BE2C (cell line): ENCODE measurements around the gene IGFBP7. TPM values are rescaled to one million over a fixed set of nuclear protein-coding genes. Genes with fewer than 3 reads are reported as not detected.

Source experiments
- DNase-seq: peaks from one replicate; pipeline ENCODE4 v3.0.0-alpha.2; 2020
- H3K27me3 ChIP-seq: fragments of 250-450 bp; sonication (Bioruptor Pico); 2 replicates; pipeline ENCODE4 v1.5.1; 2020; ENCODE audit warnings: mild to moderate bottlenecking
- H3K36me3 ChIP-seq: fragments of 250-450 bp; sonication (Bioruptor Pico); 2 replicates; pipeline ENCODE4 v1.5.1; 2020; ENCODE audit warnings: mild to moderate bottlenecking
- H3K4me1 ChIP-seq: fragments of 250-450 bp; sonication (Bioruptor Pico); 2 replicates; pipeline ENCODE4 v1.5.1; 2020
- H3K4me3 ChIP-seq: 2 replicates; pipeline ENCODE4 v1.5.1; 2011; ENCODE audit warnings: low read depth, low read length
- H3K9me3 ChIP-seq: fragments of 250-450 bp; sonication (Bioruptor Pico); 2 replicates; pipeline ENCODE4 v1.5.1; 2020
- polyA plus RNA-seq: library from polyadenylated mRNA; unstranded; fragments of >200 nt; gene quantifications from one replicate; pipeline ENCODE4 v1.2.1, GENCODE V29; 2012; ENCODE audit warnings: low read depth, missing spikeins; ENCODE audit not compliant: insufficient read length, insufficient read depth
- TF ChIP-seq, protein P1 (sequence below): IDR thresholded peaks from 2 replicates; pipeline ENCODE4 v1.5.1; 2012; ENCODE audit warnings: mild to moderate bottlenecking, low read depth, low read length

The IGFBP7 gene, protein sequence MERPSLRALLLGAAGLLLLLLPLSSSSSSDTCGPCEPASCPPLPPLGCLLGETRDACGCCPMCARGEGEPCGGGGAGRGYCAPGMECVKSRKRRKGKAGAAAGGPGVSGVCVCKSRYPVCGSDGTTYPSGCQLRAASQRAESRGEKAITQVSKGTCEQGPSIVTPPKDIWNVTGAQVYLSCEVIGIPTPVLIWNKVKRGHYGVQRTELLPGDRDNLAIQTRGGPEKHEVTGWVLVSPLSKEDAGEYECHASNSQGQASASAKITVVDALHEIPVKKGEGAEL
- 24.1 TPM for polyA plus RNA-seq

DNA sequence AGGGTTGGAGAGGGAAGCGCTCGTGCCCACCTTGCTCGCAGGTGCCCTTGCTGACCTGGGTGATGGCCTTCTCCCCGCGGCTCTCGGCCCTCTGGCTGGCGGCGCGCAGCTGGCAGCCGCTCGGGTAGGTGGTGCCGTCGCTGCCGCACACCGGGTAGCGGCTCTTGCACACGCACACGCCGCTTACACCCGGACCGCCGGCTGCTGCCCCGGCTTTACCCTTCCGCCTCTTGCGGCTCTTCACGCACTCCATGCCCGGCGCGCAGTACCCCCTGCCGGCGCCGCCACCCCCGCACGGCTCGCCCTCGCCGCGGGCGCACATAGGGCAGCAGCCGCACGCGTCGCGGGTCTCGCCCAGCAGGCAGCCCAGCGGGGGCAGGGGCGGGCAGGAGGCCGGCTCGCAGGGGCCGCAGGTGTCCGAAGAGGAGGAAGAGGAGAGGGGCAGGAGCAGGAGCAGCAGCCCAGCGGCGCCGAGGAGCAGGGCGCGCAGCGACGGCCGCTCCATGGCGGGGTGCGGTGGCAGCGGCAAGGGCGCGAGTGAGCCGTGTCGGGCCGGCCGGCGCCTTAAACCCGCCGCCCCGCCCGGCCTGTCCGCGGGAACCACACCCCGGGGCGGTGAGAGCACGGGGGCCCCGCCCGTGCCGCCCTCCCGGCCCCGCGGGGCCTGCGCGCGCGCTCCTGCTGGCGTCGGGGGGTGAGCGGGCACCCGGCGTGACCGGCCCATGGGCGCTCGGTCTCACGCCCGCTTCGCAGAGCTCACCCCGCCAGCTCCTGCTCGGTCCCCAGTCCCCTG, at the start of gene IGFBP7:
Gene IGFBP7 (minus strand): TSS at position 539 of the 793 bp plus-strand sequence. CDS start 34 bp downstream, at position 505.
- Histone ChIP-seq H3K27me3 (peaks cover 24% of the 10 kb centered on the region), H3K9me3 (no peaks in the 10 kb centered on the region; the same call in 1 of the 2 replicates), H3K4me1 (peaks cover 20% of the 10 kb centered on the region), H3K4me3 (peak within 1 kb of the TSS; percentile 40), H3K36me3 (no peaks in the 10 kb centered on the region)
- peak; percentile 29 for DNase-seq
- TF ChIP-seq, protein P1, sequence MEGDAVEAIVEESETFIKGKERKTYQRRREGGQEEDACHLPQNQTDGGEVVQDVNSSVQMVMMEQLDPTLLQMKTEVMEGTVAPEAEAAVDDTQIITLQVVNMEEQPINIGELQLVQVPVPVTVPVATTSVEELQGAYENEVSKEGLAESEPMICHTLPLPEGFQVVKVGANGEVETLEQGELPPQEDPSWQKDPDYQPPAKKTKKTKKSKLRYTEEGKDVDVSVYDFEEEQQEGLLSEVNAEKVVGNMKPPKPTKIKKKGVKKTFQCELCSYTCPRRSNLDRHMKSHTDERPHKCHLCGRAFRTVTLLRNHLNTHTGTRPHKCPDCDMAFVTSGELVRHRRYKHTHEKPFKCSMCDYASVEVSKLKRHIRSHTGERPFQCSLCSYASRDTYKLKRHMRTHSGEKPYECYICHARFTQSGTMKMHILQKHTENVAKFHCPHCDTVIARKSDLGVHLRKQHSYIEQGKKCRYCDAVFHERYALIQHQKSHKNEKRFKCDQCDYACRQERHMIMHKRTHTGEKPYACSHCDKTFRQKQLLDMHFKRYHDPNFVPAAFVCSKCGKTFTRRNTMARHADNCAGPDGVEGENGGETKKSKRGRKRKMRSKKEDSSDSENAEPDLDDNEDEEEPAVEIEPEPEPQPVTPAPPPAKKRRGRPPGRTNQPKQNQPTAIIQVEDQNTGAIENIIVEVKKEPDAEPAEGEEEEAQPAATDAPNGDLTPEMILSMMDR = no peak

DNA sequence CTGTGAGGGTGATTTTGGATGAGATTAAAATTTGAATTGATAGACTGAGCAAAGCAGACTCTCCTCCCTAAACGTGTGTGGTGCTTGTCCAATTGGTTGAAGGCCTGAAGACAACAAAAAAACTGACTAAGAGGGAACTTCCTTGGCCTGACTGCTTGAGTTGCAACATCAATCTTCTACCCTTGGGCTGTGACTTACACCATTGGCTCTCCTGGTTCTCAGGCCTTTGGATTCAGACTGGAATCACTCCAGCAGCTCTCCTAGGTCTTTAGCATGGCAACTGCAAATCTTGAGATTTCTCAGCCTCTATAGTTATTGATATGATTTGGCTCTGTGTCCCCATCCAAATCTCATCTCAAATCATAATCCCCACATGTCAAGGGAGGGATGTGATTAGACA, 49.7 kb upstream of the IGFBP7 start:
- Histone ChIP-seq H3K27me3 (no peaks in the 10 kb centered on the region), H3K36me3 (no peaks in the 10 kb centered on the region), H3K4me1 (peaks cover 18% of the 10 kb centered on the region), H3K9me3 (no peaks in the 10 kb centered on the region), H3K4me3 (no peak overlapping the region)
- no peak for DNase-seq
- TF ChIP-seq, protein P1 = no peak

DNA sequence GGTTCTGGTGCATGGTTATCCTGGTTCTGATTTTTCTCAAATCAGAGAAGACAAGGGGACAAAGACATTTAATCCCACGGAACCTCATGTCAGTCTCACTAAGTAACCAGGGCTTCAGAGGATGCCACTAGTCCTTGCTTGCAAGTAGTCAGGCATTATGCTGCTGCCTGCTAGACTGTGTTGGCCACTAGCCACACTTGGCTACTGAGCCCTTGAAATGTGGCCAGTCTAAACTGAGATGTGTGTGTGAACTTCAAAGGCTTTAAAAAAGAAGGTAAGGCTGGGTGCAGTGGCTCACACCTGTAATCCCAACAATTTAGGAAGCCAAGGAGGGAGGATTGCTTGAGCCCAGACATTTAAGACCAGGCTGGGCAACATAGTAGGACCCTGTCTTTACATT, 48.6 kb upstream of the IGFBP7 start:
- H3K4me3 ChIP-seq = no peak overlapping the region
- no peak for DNase-seq
- no peaks in the 10 kb centered on the region for H3K9me3 ChIP-seq
- no peaks in the 10 kb centered on the region for H3K36me3 ChIP-seq
- no peaks in the 10 kb centered on the region for H3K27me3 ChIP-seq
- TF ChIP-seq, protein P1 = no peak
- peaks cover 18% of the 10 kb centered on the region for H3K4me1 ChIP-seq

DNA sequence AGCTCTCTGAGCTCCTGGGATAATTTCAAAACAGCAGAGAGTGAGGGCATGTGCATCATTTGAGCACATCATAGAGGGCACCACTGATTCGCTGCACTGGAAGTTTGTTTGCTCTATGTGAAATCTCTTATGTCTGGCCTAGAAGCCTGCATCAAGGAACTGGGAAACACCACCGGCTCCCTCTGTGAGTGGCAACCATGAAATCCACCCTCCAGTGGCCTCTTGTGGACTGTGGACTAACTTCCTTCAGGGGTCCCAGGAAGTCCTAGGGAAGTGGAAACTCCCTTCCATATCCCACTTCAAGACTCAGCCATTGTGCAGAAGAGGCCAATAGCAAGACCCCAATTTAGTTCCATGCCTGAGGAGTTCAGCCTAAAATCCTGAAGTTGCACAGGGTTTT, 48.0 kb upstream of the IGFBP7 start:
- no peak overlapping the region for H3K4me3 ChIP-seq
- H3K27me3 ChIP-seq = no peaks in the 10 kb centered on the region
- peak; percentile 37 for DNase-seq
- H3K4me1 ChIP-seq = peaks cover 18% of the 10 kb centered on the region
- H3K36me3 ChIP-seq = no peaks in the 10 kb centered on the region
- TF ChIP-seq, protein P1 = peak; percentile 47
- H3K9me3 ChIP-seq = no peaks in the 10 kb centered on the region

DNA sequence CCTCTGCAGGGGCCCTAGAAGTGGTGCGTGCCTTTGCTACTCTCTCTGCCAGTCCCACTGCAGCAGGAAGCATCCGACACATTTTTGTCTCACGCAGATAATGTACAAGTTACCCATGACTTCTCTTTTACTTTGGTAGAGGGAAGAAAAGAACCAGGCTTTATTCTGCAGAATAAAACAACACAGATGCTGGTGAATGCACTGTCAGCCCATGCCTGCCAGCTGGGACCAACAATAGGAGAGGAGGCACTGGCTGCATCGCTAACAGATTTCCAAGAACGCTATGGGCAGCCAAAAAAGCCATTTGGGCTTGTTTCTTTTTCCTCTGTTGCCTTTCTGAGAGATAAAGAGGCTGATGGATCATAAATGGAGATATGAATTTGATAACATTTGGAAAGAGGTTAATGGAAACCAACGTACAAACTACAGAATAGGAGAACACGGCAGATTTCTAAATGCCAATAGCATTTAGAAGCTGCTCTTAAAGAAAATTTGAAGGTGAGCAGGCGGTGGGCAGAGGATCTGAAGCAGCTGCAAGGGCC, 47.5 kb upstream of the IGFBP7 start:
- H3K36me3 ChIP-seq = no peaks in the 10 kb centered on the region
- no peaks in the 10 kb centered on the region for H3K9me3 ChIP-seq
- no peaks in the 10 kb centered on the region for H3K27me3 ChIP-seq
- TF ChIP-seq, protein P1 = no peak
- DNase-seq = no peak
- H3K4me3 ChIP-seq = no peak overlapping the region
- peaks cover 18% of the 10 kb centered on the region for H3K4me1 ChIP-seq
